Measurements from ENCODE around the gene PKDCC.
"Not testable (repeated sequence)": the region's sequence is repeated elsewhere in the genome, so short reads cannot be mapped to it uniquely, and the experiment has no call there.

- TF ChIP-seq CTCF (IDR thresholded peaks at IDR 0.05 in 8 of 11, conservative IDR thresholded peaks at IDR 0.05 in 3 of 11); POLR2AphosphoS5 (IDR thresholded peaks at IDR 0.05); POLR2A (IDR thresholded peaks at IDR 0.05): not testable (repeated sequence)
These were observed 33.3 kb downstream of the PKDCC start for GRCh38 chr2:42081151-42081550.
